GM23338 (cell line): ENCODE results near the gene SLC44A1. TPM values are rescaled to one million over a fixed set of nuclear protein-coding genes. Genes with fewer than 3 reads are reported as not detected.

ENCODE experiments used
- ATAC-seq: fragments of 200-7000 bp; cut with Tn5 transposase; 3 replicates; pipeline ENCODE4 v1.9.1; 2020
- DNase-seq: peaks from one replicate; pipeline ENCODE4 v3.0.0-alpha.2; 2015; ENCODE audit warnings: low spot score
- H2AFZ ChIP-seq: fragments of 200-600 bp; sonication (generic); 2 replicates; pipeline ENCODE4 v1.8.0; 2016; ENCODE audit warnings: antibody characterized with exemption, mild to moderate bottlenecking, moderate library complexity
- H3F3A ChIP-seq: fragments of 200-600 bp; sonication (generic); replicated peaks from 2 replicates; pipeline ENCODE4 v1.8.0; 2017; ENCODE audit warnings: antibody characterized with exemption, mixed run types, low read depth
- H3K27ac ChIP-seq: fragments of 200-600 bp; sonication (generic); 2 replicates; pipeline ENCODE4 v1.6.1; 2016; ENCODE audit warnings: low read depth
- H3K27me3 ChIP-seq: fragments of 200-600 bp; sonication (generic); 2 replicates; pipeline ENCODE4 v1.8.0; 2016; ENCODE audit warnings: mild to moderate bottlenecking, mixed run types, moderate library complexity; ENCODE audit not compliant: insufficient read depth
- H3K36me3 ChIP-seq: fragments of 200-600 bp; sonication (generic); 2 replicates; pipeline ENCODE4 v1.8.0; 2016; ENCODE audit warnings: mild to moderate bottlenecking; ENCODE audit not compliant: insufficient read depth
- H3K4me1 ChIP-seq: fragments of 200-600 bp; sonication (generic); 2 replicates; pipeline ENCODE4 v1.8.0; 2016; ENCODE audit warnings: mild to moderate bottlenecking, moderate library complexity; ENCODE audit not compliant: insufficient read depth
- H3K4me2 ChIP-seq: fragments of 200-600 bp; sonication (generic); 2 replicates; pipeline ENCODE4 v1.7.1; 2017; ENCODE audit warnings: mixed run types
- H3K4me3 ChIP-seq: fragments of 200-600 bp; sonication (generic); 2 replicates; pipeline ENCODE4 v1.6.1; 2016; ENCODE audit warnings: mixed run types
- H3K79me2 ChIP-seq: fragments of 200-600 bp; sonication (generic); replicated peaks from 2 replicates; pipeline ENCODE4 v1.8.0; 2017; ENCODE audit warnings: mild to moderate bottlenecking; ENCODE audit not compliant: insufficient read depth
- H3K9me2 ChIP-seq: fragments of 200-600 bp; sonication (generic); 2 replicates; pipeline ENCODE4 v1.8.0; 2017; ENCODE audit not compliant: insufficient read depth
- H4K20me1 ChIP-seq: fragments of 200-600 bp; sonication (generic); replicated peaks from 2 replicates; pipeline ENCODE4 v1.8.0; 2017; ENCODE audit warnings: mild to moderate bottlenecking; ENCODE audit not compliant: insufficient read depth
- H3K27ac Mint-ChIP-seq: 2 replicates; pipeline ENCODE4 v1.8.0; 2020; ENCODE audit warnings: inconsistent platforms, mild to moderate bottlenecking, moderate library complexity, mixed read lengths
- H3K27me3 Mint-ChIP-seq: 3 replicates; pipeline ENCODE4 v1.8.0; 2022; ENCODE audit warnings: low read depth, mild to moderate bottlenecking, moderate library complexity, mixed read lengths, inconsistent platforms; ENCODE audit not compliant: insufficient read depth, poor library complexity
- H3K36me3 Mint-ChIP-seq: 3 replicates; pipeline ENCODE4 v1.8.0; 2021; ENCODE audit warnings: low read depth, mild to moderate bottlenecking, inconsistent platforms, moderate library complexity, mixed read lengths
- H3K4me1 Mint-ChIP-seq: 3 replicates; pipeline ENCODE4 v1.8.0; 2020; ENCODE audit warnings: mild to moderate bottlenecking, inconsistent platforms, mixed read lengths
- H3K4me3 Mint-ChIP-seq: 3 replicates; pipeline ENCODE4 v1.8.0; 2021; ENCODE audit warnings: moderate library complexity, mild to moderate bottlenecking, inconsistent platforms, mixed read lengths
- H3K9me3 Mint-ChIP-seq: 3 replicates; pipeline ENCODE4 v1.8.0; 2020; ENCODE audit warnings: moderate library complexity, mild to moderate bottlenecking, inconsistent platforms, mixed read lengths
- CREB1 ChIP-seq: fragments of 250-450 bp; sonication (Bioruptor Pico); IDR thresholded peaks from 2 replicates; pipeline ENCODE4 v1.5.0; 2020; ENCODE audit warnings: low read depth, mild to moderate bottlenecking, moderate library complexity
- EZH2 ChIP-seq: fragments of 200-600 bp; sonication (generic); IDR thresholded peaks from one replicate; pipeline ENCODE4 v1.8.0; 2017; ENCODE audit warnings: antibody characterized with exemption, mild to moderate bottlenecking, low read depth; ENCODE audit not compliant: unreplicated experiment
- EZH2phosphoT487 ChIP-seq: fragments of 200-600 bp; sonication (generic); IDR thresholded peaks from one replicate; pipeline ENCODE4 v1.8.1; 2018; ENCODE audit warnings: antibody characterized with exemption; ENCODE audit not compliant: unreplicated experiment
- JUNB ChIP-seq: IDR thresholded peaks from one replicate; pipeline ENCODE4 v1.6.1; 2016; ENCODE audit warnings: antibody characterized with exemption; ENCODE audit not compliant: unreplicated experiment
- NANOG ChIP-seq: IDR thresholded peaks from 2 replicates; pipeline ENCODE4 v1.6.1; 2016; ENCODE audit warnings: antibody characterized with exemption, borderline replicate concordance
- POLR2AphosphoS5 ChIP-seq: IDR thresholded peaks from 2 replicates; pipeline ENCODE4 v1.6.1; 2016; ENCODE audit warnings: antibody characterized with exemption, low read depth
- STAT1 ChIP-seq: IDR thresholded peaks from one replicate; pipeline ENCODE4 v1.6.1; 2016; ENCODE audit warnings: antibody characterized with exemption; ENCODE audit not compliant: unreplicated experiment
- ZNF114 ChIP-seq: fragments of 250-450 bp; sonication (Bioruptor Pico); IDR thresholded peaks from 2 replicates; pipeline ENCODE4 v1.5.0; 2020; ENCODE audit warnings: mild to moderate bottlenecking, moderate library complexity
- ZNF331 ChIP-seq: fragments of 250-450 bp; sonication (Bioruptor Pico); IDR thresholded peaks from 2 replicates; pipeline ENCODE4 v1.5.0; 2020; ENCODE audit warnings: low read depth, mild to moderate bottlenecking, moderate library complexity
- polyA plus RNA-seq: library from polyadenylated mRNA; unstranded; fragments of >200 nt; fragmentation: Nextera tagmentation; extraction: Ambion mirVana; gene quantifications from 2 replicates; pipeline ENCODE4 v1.2.1, GENCODE V29; 2016
- total RNA-seq: library from RNA; depleted of rRNA; stranded (reverse); fragments of >200 nt; shearing (Covaris generic); gene quantifications from 2 replicates; pipeline ENCODE4 v1.2.3, GENCODE V29; 2014
- TF ChIP-seq, protein P1 (sequence below): fragments of 250-450 bp; sonication (Bioruptor Pico); IDR thresholded peaks from 2 replicates; pipeline ENCODE4 v1.5.0; 2020; ENCODE audit warnings: mild to moderate bottlenecking, moderate library complexity

SLC44A1 gene
- total and polyA plus RNA-seq, 2 experiments from 2014 or later, result 14.9 to 75.0 TPM

DNA sequence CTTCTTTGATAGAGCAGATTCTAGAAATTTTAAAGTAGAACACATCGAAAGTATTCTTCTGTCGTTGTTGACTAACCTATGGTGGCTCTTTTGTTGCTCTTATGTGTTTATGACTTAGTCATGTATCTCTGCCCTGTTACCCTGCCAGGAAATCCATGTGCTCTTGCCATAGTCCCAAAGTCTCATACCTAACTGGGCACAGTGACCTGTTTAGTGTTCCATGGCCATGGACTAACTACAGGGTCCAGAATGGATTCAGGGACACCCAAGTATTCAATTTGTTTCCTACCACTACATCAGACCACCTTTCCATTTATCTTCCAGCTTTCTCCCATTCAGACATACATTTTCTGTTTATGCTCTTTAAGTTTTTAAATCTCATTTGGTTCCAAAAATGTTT, 18.0 kb downstream of the SLC44A1 start (continued):
- TF ChIP-seq, protein P1, sequence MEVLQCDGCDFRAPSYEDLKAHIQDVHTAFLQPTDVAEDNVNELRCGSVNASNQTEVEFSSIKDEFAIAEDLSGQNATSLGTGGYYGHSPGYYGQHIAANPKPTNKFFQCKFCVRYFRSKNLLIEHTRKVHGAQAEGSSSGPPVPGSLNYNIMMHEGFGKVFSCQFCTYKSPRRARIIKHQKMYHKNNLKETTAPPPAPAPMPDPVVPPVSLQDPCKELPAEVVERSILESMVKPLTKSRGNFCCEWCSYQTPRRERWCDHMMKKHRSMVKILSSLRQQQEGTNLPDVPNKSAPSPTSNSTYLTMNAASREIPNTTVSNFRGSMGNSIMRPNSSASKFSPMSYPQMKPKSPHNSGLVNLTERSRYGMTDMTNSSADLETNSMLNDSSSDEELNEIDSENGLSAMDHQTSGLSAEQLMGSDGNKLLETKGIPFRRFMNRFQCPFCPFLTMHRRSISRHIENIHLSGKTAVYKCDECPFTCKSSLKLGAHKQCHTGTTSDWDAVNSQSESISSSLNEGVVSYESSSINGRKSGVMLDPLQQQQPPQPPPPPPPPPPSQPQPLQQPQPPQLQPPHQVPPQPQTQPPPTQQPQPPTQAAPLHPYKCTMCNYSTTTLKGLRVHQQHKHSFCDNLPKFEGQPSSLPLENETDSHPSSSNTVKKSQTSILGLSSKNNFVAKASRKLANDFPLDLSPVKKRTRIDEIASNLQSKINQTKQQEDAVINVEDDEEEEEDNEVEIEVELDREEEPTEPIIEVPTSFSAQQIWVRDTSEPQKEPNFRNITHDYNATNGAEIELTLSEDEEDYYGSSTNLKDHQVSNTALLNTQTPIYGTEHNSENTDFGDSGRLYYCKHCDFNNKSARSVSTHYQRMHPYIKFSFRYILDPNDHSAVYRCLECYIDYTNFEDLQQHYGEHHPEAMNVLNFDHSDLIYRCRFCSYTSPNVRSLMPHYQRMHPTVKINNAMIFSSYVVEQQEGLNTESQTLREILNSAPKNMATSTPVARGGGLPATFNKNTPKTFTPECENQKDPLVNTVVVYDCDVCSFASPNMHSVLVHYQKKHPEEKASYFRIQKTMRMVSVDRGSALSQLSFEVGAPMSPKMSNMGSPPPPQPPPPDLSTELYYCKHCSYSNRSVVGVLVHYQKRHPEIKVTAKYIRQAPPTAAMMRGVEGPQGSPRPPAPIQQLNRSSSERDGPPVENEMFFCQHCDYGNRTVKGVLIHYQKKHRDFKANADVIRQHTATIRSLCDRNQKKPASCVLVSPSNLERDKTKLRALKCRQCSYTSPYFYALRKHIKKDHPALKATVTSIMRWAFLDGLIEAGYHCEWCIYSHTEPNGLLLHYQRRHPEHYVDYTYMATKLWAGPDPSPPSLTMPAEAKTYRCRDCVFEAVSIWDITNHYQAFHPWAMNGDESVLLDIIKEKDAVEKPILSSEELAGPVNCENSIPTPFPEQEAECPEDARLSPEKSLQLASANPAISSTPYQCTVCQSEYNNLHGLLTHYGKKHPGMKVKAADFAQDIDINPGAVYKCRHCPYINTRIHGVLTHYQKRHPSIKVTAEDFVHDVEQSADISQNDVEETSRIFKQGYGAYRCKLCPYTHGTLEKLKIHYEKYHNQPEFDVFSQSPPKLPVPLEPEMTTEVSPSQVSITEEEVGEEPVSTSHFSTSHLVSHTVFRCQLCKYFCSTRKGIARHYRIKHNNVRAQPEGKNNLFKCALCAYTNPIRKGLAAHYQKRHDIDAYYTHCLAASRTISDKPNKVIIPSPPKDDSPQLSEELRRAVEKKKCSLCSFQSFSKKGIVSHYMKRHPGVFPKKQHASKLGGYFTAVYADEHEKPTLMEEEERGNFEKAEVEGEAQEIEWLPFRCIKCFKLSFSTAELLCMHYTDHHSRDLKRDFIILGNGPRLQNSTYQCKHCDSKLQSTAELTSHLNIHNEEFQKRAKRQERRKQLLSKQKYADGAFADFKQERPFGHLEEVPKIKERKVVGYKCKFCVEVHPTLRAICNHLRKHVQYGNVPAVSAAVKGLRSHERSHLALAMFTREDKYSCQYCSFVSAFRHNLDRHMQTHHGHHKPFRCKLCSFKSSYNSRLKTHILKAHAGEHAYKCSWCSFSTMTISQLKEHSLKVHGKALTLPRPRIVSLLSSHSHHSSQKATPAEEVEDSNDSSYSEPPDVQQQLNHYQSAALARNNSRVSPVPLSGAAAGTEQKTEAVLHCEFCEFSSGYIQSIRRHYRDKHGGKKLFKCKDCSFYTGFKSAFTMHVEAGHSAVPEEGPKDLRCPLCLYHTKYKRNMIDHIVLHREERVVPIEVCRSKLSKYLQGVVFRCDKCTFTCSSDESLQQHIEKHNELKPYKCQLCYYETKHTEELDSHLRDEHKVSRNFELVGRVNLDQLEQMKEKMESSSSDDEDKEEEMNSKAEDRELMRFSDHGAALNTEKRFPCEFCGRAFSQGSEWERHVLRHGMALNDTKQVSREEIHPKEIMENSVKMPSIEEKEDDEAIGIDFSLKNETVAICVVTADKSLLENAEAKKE (CRISPR knock-in tag), result no peak

- H3K27ac ChIP-seq, result no peak overlapping the region
- H3K4me3 Mint-ChIP-seq, result no peak overlapping the region
- H3K27me3 Mint-ChIP-seq, result peaks cover 2% of the 10 kb centered on the region
- H3K4me2 ChIP-seq, result no peak overlapping the region
- no peaks in the 10 kb centered on the region for H3K36me3 ChIP-seq
- no peaks in the 10 kb centered on the region for H3K9me2 ChIP-seq
- H4K20me1 ChIP-seq, result no peaks in the 10 kb centered on the region
- DNase-seq (no peak), ATAC-seq (no peak)
- no peaks in the 10 kb centered on the region for H3F3A ChIP-seq
- no peaks in the 10 kb centered on the region for H3K27me3 ChIP-seq
- no peaks in the 10 kb centered on the region for H3K36me3 Mint-ChIP-seq
- H3K4me1 Mint-ChIP-seq, result peaks cover 31% of the 10 kb centered on the region
- H3K27ac Mint-ChIP-seq, result no peak overlapping the region; the same call in 1 of the 2 replicates
- no peak overlapping the region for H2AFZ ChIP-seq
- H3K79me2 ChIP-seq, result peaks cover 99% of the 10 kb centered on the region
- H3K9me3 Mint-ChIP-seq, result no peaks in the 10 kb centered on the region
- H3K4me3 ChIP-seq, result no peak overlapping the region
- peaks cover 19% of the 10 kb centered on the region for H3K4me1 ChIP-seq
- no peak for TF ChIP-seq STAT1
- TF ChIP-seq CREB1, result no peak
- TF ChIP-seq ZNF114 (CRISPR knock-in tag), result no peak
- no peak for TF ChIP-seq NANOG
- no peak for TF ChIP-seq EZH2phosphoT487
- TF ChIP-seq JUNB, result no peak
- TF ChIP-seq EZH2, result no peak
- no peak for TF ChIP-seq POLR2AphosphoS5
- TF ChIP-seq ZNF331 (CRISPR knock-in tag), result no peak
- TF ChIP-seq, protein P1 (CRISPR knock-in tag), result no peak
These were observed 19.9 kb downstream of the SLC44A1 start for GRCh38 chr9:105264380-105264779.
